Activated CD4-positive, alpha-beta memory T cell treated with anti-CD3 and anti-CD28 coated beads for 36 hours (primary cell): Measurements from ENCODE around the gene SLC6A13. TPM values are rescaled to one million over a fixed set of nuclear protein-coding genes. Genes with fewer than 3 reads are reported as not detected.

Experiments used
- CTCF ChIA-PET: fragments of 350-600 bp; sonication (Branson Sonifier 250); formaldehyde crosslinking; loops from one replicate; lab custom pipeline; 2021; ENCODE audit warnings: antibody characterized with exemption, inconsistent platforms; lab: Charles Lee
- POLR2A ChIA-PET: fragments of 350-600 bp; sonication (Branson Sonifier 250); formaldehyde crosslinking; loops from one replicate; lab custom pipeline; 2021; ENCODE audit warnings: antibody characterized with exemption; lab: Charles Lee
- DNase-seq: peaks from one replicate; pipeline ENCODE4 v3.0.0-alpha.2; 2020
- H3K27ac Mint-ChIP-seq: one replicate; pipeline ENCODE4 v1.8.0; 2021; ENCODE audit warnings: mixed read lengths
- H3K27me3 Mint-ChIP-seq: one replicate; pipeline ENCODE4 v1.8.0; 2021; ENCODE audit warnings: mixed read lengths
- H3K36me3 Mint-ChIP-seq: one replicate; pipeline ENCODE4 v1.8.0; 2021; ENCODE audit warnings: mixed read lengths
- H3K4me1 Mint-ChIP-seq: one replicate; pipeline ENCODE4 v1.8.0; 2021; ENCODE audit warnings: low read depth, mixed read lengths
- H3K4me3 Mint-ChIP-seq: one replicate; pipeline ENCODE4 v1.8.0; 2021; ENCODE audit warnings: mild to moderate bottlenecking, mixed read lengths
- H3K9me3 Mint-ChIP-seq: one replicate; pipeline ENCODE4 v1.8.0; 2021; ENCODE audit warnings: mixed read lengths
- intact Hi-C: fragments of 100-400 bp; cut with micrococcal nuclease; formaldehyde crosslinking; loops from one replicate; pipeline ENCODE4 v1.15.1; 2023
- total RNA-seq, 2 experiments: library from RNA; stranded (reverse); gene quantifications; one replicate each; pipeline ENCODE4 v1.2.3, GENCODE V29; 2021

The SLC6A13 gene
- total RNA-seq, 2 experiments from 2014 or later, result 0.39 TPM; not detected in 1

DNA sequence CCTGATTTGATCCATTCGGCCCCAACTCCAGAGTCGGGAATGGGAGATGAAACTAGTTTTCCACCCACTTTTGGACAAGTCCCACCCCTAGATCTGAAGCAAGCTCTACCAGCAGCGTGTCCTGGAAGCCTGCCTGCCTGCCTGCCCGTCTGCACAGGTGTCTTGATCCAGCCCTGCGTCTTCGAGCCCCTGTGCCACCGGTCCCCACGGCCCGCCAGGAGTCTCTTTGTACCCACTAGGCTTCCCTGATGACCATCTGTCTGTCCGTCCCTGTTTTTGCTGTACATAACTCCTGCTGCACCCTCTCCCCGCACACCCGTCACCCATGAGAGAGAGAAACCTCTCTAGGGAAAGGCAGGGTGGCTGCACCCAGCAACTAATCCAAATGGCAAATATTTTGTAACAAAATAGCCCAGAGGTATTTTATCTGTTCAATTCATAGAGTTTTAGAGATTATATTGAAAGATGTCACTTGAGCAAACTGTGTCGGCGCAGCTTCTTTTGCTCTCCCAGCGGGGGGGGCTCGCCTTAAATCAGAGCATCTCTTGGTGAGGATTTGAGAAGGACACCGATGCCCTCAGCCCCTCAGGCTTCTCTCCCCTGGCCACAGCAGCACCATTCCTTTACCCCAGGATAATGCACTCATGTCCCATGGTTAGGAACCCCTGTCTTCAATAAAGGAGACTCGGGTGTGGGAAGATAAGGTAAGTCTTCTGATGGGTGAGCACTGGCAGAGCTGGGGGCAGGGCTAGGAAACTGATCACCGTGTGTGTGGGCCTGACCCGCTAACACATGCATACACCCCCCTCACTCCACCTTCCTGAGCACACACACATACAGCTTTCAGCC is 84.4 kb downstream of the SLC6A13 start:
- POLR2A ChIA-PET, result no interaction called here
- H3K4me3 Mint-ChIP-seq, result no peak overlapping the region
- CTCF ChIA-PET, result interaction anchor here (1.1 kb wide), 1 partner anchor 10 kb away, joined by 3 read pairs; no protein-coding TSS in a partner anchor
- intact Hi-C loops, result no loop called here
- H3K4me1 Mint-ChIP-seq, result no peaks in the 10 kb centered on the region
- no peak overlapping the region for H3K27ac Mint-ChIP-seq
- no peaks in the 10 kb centered on the region for H3K9me3 Mint-ChIP-seq
- peaks cover 9% of the 10 kb centered on the region for H3K27me3 Mint-ChIP-seq
- no peak for DNase-seq
- H3K36me3 Mint-ChIP-seq, result no peaks in the 10 kb centered on the region

GRCh38 chr12:177336-177979 is 85.2 kb downstream of the SLC6A13 start:
- H3K27ac Mint-ChIP-seq, result no peak overlapping the region
- CTCF ChIA-PET, result interaction anchor here (1.1 kb wide), 1 partner anchor 11 kb away, joined by 3 read pairs; no protein-coding TSS in a partner anchor

DNA sequence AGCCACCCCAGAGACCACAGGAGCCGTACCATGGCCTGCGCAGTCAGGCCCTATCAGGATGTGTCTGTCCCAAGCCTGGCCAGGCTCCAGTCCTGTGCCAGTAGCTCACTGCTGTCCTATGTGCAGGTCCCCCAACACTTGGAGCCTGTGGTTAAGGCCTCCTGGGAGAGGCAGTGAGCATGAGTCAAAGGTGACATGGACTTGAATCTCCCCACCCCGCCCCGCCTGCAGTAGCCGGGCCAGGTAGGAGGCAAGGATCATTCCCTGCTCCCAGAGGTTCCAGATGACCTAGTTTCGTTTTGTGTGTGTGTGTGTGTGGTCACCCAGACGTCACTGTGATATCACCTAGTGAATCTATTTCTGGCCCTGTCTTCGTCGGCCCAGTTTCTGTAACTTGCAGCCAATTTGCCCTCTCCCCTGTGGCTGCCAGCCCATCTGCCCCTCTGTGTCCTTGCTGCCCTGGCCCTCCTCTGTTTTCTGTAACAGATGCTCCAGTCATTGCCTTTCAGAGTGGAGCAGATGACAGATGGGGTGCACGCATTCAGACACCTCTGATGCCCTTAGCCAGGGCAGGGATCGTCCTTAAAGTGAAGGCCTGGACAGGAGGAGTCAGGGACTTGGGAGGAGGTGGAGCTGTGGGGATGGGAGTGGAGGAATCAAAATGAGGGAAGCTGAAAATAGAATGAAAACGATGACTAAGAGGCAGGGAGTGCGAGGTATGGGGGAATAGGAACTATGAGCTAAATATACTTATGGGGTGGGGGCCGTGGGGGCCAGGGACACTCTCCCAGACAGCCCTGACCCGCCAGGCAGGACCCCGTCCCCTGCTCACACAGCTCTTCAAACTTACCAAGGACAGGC is 86.1 kb downstream of the SLC6A13 start:
- CTCF ChIA-PET, result interaction anchor here (1.1 kb wide), 1 partner anchor 12 kb away, joined by 3 read pairs; no protein-coding TSS in a partner anchor

More at GRCh38 chr12:177336-177979, 85.2 kb downstream of the SLC6A13 start:
- H3K4me1 Mint-ChIP-seq, result no peaks in the 10 kb centered on the region
- POLR2A ChIA-PET, result no interaction called here
- intact Hi-C loops, result no loop called here
- no peaks in the 10 kb centered on the region for H3K36me3 Mint-ChIP-seq
- no peaks in the 10 kb centered on the region for H3K9me3 Mint-ChIP-seq
- H3K4me3 Mint-ChIP-seq, result no peak overlapping the region
- no peak for DNase-seq
- H3K27me3 Mint-ChIP-seq, result peaks cover 13% of the 10 kb centered on the region

GRCh38 chr12:175759-176158 is 86.9 kb downstream of the SLC6A13 start:
- ChIA-PET CTCF (no interaction called here), POLR2A (no interaction called here)
- DNase-seq, result no peak
- Mint-ChIP-seq H3K9me3 (no peaks in the 10 kb centered on the region), H3K27ac (no peak overlapping the region), H3K27me3 (peaks cover 13% of the 10 kb centered on the region), H3K4me1 (no peaks in the 10 kb centered on the region), H3K4me3 (no peak overlapping the region), H3K36me3 (no peaks in the 10 kb centered on the region)
- intact Hi-C loops, result no loop called here

More for the DNA sequence above, 86.1 kb downstream of the SLC6A13 start:
- POLR2A ChIA-PET, result no interaction called here
- H3K4me1 Mint-ChIP-seq, result no peaks in the 10 kb centered on the region
- H3K4me3 Mint-ChIP-seq, result no peak overlapping the region
- no peaks in the 10 kb centered on the region for H3K9me3 Mint-ChIP-seq
- no peaks in the 10 kb centered on the region for H3K36me3 Mint-ChIP-seq
- DNase-seq, result no peak
- peaks cover 13% of the 10 kb centered on the region for H3K27me3 Mint-ChIP-seq
- intact Hi-C loops, result no loop called here
- no peak overlapping the region for H3K27ac Mint-ChIP-seq

- no peak overlapping the region for H3K27ac Mint-ChIP-seq
- ChIA-PET POLR2A (no interaction called here), CTCF (no interaction called here)
- peaks cover 13% of the 10 kb centered on the region for H3K27me3 Mint-ChIP-seq
- no peaks in the 10 kb centered on the region for H3K4me1 Mint-ChIP-seq
- no peaks in the 10 kb centered on the region for H3K9me3 Mint-ChIP-seq
- no peak for DNase-seq
- intact Hi-C loops, result no loop called here
- H3K4me3 Mint-ChIP-seq, result no peak overlapping the region
- H3K36me3 Mint-ChIP-seq, result no peaks in the 10 kb centered on the region
Measured at GRCh38 chr12:175250-175649, 87.4 kb downstream of the SLC6A13 start.

GRCh38 chr12:174596-174995 is 88.0 kb downstream of the SLC6A13 start:
- no peaks in the 10 kb centered on the region for H3K9me3 Mint-ChIP-seq
- no peaks in the 10 kb centered on the region for H3K36me3 Mint-ChIP-seq
- DNase-seq, result no peak
- ChIA-PET POLR2A (no interaction called here), CTCF (no interaction called here)
- H3K27me3 Mint-ChIP-seq, result peaks cover 13% of the 10 kb centered on the region
- no peak overlapping the region for H3K27ac Mint-ChIP-seq
- H3K4me3 Mint-ChIP-seq, result no peak overlapping the region
- intact Hi-C loops, result no loop called here
- no peaks in the 10 kb centered on the region for H3K4me1 Mint-ChIP-seq

DNA sequence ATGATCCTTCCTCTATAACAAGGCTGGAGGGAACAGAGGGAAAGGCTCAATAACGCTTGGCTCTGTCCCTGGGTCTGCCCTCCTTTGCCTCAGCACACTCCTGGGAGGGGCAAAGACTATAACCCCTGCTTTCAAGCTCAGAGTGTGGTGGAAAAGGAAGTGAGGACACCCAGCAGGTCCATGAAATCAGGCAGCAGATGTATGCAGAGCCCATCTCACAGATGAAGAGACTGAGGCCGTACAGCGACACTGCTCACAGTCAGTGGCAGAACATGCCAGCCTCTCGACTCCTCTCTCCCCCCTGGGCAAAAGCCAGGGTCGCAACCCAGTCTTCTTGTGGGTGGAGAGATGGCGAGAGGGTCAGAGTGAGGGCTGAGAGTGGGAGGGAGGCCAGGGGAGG is 88.5 kb downstream of the SLC6A13 start:
- ChIA-PET POLR2A (no interaction called here), CTCF (no interaction called here)
- intact Hi-C loops, result no loop called here
- H3K36me3 Mint-ChIP-seq, result no peaks in the 10 kb centered on the region
- DNase-seq, result no peak
- H3K4me1 Mint-ChIP-seq, result peaks cover 2% of the 10 kb centered on the region
- H3K4me3 Mint-ChIP-seq, result no peak overlapping the region
- H3K27me3 Mint-ChIP-seq, result peaks cover 13% of the 10 kb centered on the region
- no peaks in the 10 kb centered on the region for H3K9me3 Mint-ChIP-seq
- no peak overlapping the region for H3K27ac Mint-ChIP-seq

GRCh38 chr12:172732-173161 is 89.9 kb downstream of the SLC6A13 start:
- DNase-seq, result no peak
- H3K27ac Mint-ChIP-seq, result no peak overlapping the region
- POLR2A ChIA-PET, result no interaction called here
- CTCF ChIA-PET, result no interaction called here
- H3K9me3 Mint-ChIP-seq, result no peaks in the 10 kb centered on the region
- H3K36me3 Mint-ChIP-seq, result no peaks in the 10 kb centered on the region
- peaks cover 5% of the 10 kb centered on the region for H3K27me3 Mint-ChIP-seq
- intact Hi-C loops, result no loop called here
- no peak overlapping the region for H3K4me3 Mint-ChIP-seq
- peaks cover 5% of the 10 kb centered on the region for H3K4me1 Mint-ChIP-seq

- CTCF ChIA-PET, result no interaction called here
- intact Hi-C loops, result no loop called here
- no peak for DNase-seq
- H3K4me1 Mint-ChIP-seq, result peaks cover 5% of the 10 kb centered on the region
- H3K4me3 Mint-ChIP-seq, result no peak overlapping the region
- H3K27me3 Mint-ChIP-seq, result peaks cover 4% of the 10 kb centered on the region
- POLR2A ChIA-PET, result no interaction called here
- no peak overlapping the region for H3K27ac Mint-ChIP-seq
- H3K36me3 Mint-ChIP-seq, result no peaks in the 10 kb centered on the region
- H3K9me3 Mint-ChIP-seq, result no peaks in the 10 kb centered on the region
Measured at GRCh38 chr12:171743-172676, 90.6 kb downstream of the SLC6A13 start.

GRCh38 chr12:171276-171675 is 91.4 kb downstream of the SLC6A13 start:
- DNase-seq, result no peak
- H3K4me3 Mint-ChIP-seq, result no peak overlapping the region
- H3K36me3 Mint-ChIP-seq, result no peaks in the 10 kb centered on the region
- CTCF ChIA-PET, result no interaction called here
- POLR2A ChIA-PET, result no interaction called here
- no peaks in the 10 kb centered on the region for H3K9me3 Mint-ChIP-seq
- intact Hi-C loops, result no loop called here
- peaks cover 4% of the 10 kb centered on the region for H3K27me3 Mint-ChIP-seq
- H3K4me1 Mint-ChIP-seq, result peaks cover 5% of the 10 kb centered on the region
- no peak overlapping the region for H3K27ac Mint-ChIP-seq
